ENCODE data around the gene H3-3A. TPM values are rescaled to one million over a fixed set of nuclear protein-coding genes. Genes with fewer than 3 reads are reported as not detected.

H3-3A gene
- polyA plus RNA-seq, 1 donor from 2014 or later, result 2,124 TPM

- Histone ChIP-seq H4K20me1 (ENCODE audit: insufficient read depth) (no peaks in the 10 kb centered on the region), H3K4me2 (ENCODE audit: low read length) (no peak overlapping the region), H3K36me3 (ENCODE audit: insufficient read depth, low read length) (no peaks in the 10 kb centered on the region), H3K9me3 (ENCODE audit: low read length) (no peaks in the 10 kb centered on the region), H3K9me2 (ENCODE audit: insufficient read depth, low read length) (no peaks in the 10 kb centered on the region), H3K27me3 (ENCODE audit: insufficient read depth, low read depth, low read length) (no peaks in the 10 kb centered on the region), H3K79me2 (replicated peaks; ENCODE audit: insufficient read depth, low read length) (no peaks in the 10 kb centered on the region), H3K9ac (ENCODE audit: low read length) (no peak overlapping the region), H2AFZ (ENCODE audit: low read depth, low read length) (no peak overlapping the region), H3F3A (ENCODE audit: insufficient read depth, low read length, poor library complexity, severe bottlenecking) (no peaks in the 10 kb centered on the region), H3K4me3 (ENCODE audit: low read length) (no peak overlapping the region), H3K27ac (ENCODE audit: low read length) (no peak overlapping the region)
- TF ChIP-seq EZH2 (IDR thresholded peaks at IDR 0.05; ENCODE audit: borderline replicate concordance, insufficient read depth, low read length, poor library complexity, severe bottlenecking) (no peak), TAF1 (IDR thresholded peaks at IDR 0.05; ENCODE audit: low read depth) (no peak), EP300 (conservative IDR thresholded peaks at IDR 0.05; ENCODE audit: poor library complexity, severe bottlenecking) (no peak), RAD21 (conservative IDR thresholded peaks at IDR 0.05) (no peak), MXI1 (conservative IDR thresholded peaks at IDR 0.05; ENCODE audit: poor library complexity, severe bottlenecking) (no peak), SMC3 (conservative IDR thresholded peaks at IDR 0.05; ENCODE audit: poor library complexity) (no peak), POLR2AphosphoS5 (IDR thresholded peaks at IDR 0.05) (no peak), REST (IDR thresholded peaks at IDR 0.05; ENCODE audit: borderline replicate concordance) (no peak)
- TF ChIP-seq, protein P1, sequence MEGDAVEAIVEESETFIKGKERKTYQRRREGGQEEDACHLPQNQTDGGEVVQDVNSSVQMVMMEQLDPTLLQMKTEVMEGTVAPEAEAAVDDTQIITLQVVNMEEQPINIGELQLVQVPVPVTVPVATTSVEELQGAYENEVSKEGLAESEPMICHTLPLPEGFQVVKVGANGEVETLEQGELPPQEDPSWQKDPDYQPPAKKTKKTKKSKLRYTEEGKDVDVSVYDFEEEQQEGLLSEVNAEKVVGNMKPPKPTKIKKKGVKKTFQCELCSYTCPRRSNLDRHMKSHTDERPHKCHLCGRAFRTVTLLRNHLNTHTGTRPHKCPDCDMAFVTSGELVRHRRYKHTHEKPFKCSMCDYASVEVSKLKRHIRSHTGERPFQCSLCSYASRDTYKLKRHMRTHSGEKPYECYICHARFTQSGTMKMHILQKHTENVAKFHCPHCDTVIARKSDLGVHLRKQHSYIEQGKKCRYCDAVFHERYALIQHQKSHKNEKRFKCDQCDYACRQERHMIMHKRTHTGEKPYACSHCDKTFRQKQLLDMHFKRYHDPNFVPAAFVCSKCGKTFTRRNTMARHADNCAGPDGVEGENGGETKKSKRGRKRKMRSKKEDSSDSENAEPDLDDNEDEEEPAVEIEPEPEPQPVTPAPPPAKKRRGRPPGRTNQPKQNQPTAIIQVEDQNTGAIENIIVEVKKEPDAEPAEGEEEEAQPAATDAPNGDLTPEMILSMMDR (IDR thresholded peaks at IDR 0.05; ENCODE audit: poor library complexity, severe bottlenecking), result no peak
Measured at GRCh38 chr1:226035915-226036314, 26.6 kb upstream of the H3-3A start.

DNA sequence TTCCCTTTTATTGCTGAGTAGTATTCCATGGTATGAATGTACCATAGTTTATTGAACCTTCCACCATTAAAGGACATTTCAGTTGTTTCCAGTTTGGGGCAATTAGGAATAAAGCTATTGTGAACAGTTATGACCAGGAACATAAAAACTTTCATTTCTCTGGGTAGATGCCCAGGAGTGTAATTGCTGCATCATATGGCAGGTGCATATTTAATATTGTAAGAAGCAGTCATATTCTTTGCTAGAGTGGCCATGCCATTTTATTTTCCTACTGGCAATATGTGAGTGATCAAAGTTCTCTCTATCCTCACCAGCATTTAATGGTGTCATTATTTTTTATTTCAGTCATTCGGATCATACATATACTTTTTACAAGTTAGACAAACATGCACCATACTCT is 23.9 kb upstream of the H3-3A start:
- no peak overlapping the region for H3K4me3 ChIP-seq (ENCODE audit: low read length)
- TF ChIP-seq EZH2 (IDR thresholded peaks at IDR 0.05; ENCODE audit: borderline replicate concordance, insufficient read depth, low read length, poor library complexity, severe bottlenecking), result no peak
- no peak for TF ChIP-seq RAD21 (conservative IDR thresholded peaks at IDR 0.05)
- no peak for TF ChIP-seq REST (IDR thresholded peaks at IDR 0.05; ENCODE audit: borderline replicate concordance)
- no peak for TF ChIP-seq SMC3 (conservative IDR thresholded peaks at IDR 0.05; ENCODE audit: poor library complexity)
- TF ChIP-seq, protein P1 (IDR thresholded peaks at IDR 0.05; ENCODE audit: poor library complexity, severe bottlenecking), result no peak
- TF ChIP-seq TAF1 (IDR thresholded peaks at IDR 0.05; ENCODE audit: low read depth), result no peak
- no peak overlapping the region for H3K4me2 ChIP-seq (ENCODE audit: low read length)

More for the DNA sequence above, 23.9 kb upstream of the H3-3A start:
- no peaks in the 10 kb centered on the region for H3F3A ChIP-seq (ENCODE audit: insufficient read depth, low read length, poor library complexity, severe bottlenecking)
- H3K9me2 ChIP-seq (ENCODE audit: insufficient read depth, low read length), result no peaks in the 10 kb centered on the region
- H2AFZ ChIP-seq (ENCODE audit: low read depth, low read length), result no peak overlapping the region
- H4K20me1 ChIP-seq (ENCODE audit: insufficient read depth), result no peaks in the 10 kb centered on the region
- no peaks in the 10 kb centered on the region for H3K79me2 ChIP-seq (replicated peaks; ENCODE audit: insufficient read depth, low read length)
- H3K9ac ChIP-seq (ENCODE audit: low read length), result no peak overlapping the region
- no peaks in the 10 kb centered on the region for H3K9me3 ChIP-seq (ENCODE audit: low read length)
- H3K27ac ChIP-seq (ENCODE audit: low read length), result no peak overlapping the region
- H3K27me3 ChIP-seq (ENCODE audit: insufficient read depth, low read depth, low read length), result no peaks in the 10 kb centered on the region
- H3K36me3 ChIP-seq (ENCODE audit: insufficient read depth, low read length), result no peaks in the 10 kb centered on the region

Data from neural cell (in vitro differentiated cells).